OCI-LY3 (cell line): ENCODE measurements around the gene ZDBF2.

ENCODE experiments used
- EZH2phosphoT487 ChIP-seq: fragments of 200-600 bp; shearing (Covaris generic); IDR thresholded peaks from 2 replicates; pipeline ENCODE4 v1.6.1; 2018; ENCODE audit warnings: antibody characterized with exemption, mixed run types, low read depth
- TF ChIP-seq, protein P1 (sequence below): fragments of 200-600, 300-600 bp; sonication (generic); IDR thresholded peaks from 2 replicates; pipeline ENCODE4 v1.5.1; 2014; ENCODE audit warnings: antibody characterized with exemption, low read length, low read depth

DNA sequence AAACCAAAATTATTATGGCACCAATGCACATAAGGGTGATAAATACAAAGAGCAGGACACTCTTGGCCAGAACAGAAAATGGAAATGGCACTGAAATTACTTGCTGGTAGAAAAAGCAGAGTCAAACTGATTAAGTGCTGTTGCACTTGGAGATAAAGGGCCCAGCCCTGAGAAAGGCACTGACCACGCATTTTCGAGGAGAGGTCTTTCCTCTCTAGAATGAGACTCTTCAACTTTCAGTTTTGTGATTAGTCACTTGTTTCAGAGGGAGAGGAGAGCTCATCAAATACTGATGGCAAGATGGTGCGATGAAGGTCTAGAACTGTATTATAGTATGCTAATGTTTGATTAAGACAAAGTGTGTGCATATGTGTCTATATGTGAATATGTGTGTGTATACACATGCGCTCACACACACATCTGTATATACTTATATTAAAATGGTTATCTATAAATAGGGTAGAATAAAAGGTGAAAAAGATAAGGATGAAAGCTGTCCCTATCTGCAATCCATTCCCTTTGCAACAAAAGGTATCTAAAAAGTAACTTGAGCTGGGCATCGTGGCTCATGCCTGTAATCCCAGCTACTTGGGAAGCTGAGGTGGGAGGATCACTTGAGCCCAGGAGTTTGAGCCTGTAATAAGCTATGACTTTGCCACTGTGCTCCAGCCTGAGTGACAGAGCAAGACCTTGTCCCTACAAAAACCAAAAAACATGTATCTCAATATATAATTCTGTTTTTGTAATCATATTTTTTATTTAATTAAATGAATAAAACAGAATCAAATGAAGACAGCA is 48.8 kb upstream of the ZDBF2 start:
- TF ChIP-seq, protein P1, sequence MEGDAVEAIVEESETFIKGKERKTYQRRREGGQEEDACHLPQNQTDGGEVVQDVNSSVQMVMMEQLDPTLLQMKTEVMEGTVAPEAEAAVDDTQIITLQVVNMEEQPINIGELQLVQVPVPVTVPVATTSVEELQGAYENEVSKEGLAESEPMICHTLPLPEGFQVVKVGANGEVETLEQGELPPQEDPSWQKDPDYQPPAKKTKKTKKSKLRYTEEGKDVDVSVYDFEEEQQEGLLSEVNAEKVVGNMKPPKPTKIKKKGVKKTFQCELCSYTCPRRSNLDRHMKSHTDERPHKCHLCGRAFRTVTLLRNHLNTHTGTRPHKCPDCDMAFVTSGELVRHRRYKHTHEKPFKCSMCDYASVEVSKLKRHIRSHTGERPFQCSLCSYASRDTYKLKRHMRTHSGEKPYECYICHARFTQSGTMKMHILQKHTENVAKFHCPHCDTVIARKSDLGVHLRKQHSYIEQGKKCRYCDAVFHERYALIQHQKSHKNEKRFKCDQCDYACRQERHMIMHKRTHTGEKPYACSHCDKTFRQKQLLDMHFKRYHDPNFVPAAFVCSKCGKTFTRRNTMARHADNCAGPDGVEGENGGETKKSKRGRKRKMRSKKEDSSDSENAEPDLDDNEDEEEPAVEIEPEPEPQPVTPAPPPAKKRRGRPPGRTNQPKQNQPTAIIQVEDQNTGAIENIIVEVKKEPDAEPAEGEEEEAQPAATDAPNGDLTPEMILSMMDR = no peak
- TF ChIP-seq EZH2phosphoT487 = no peak
